Thymus (tissue), 11 donors: ENCODE data around the gene CCDC85B. TPM values are rescaled to one million over a fixed set of nuclear protein-coding genes. Genes with fewer than 3 reads are reported as not detected.

ENCODE experiments used
- DNase-seq, 9 donors: peaks; one replicate each; pipeline ENCODE4 v3.0.0-alpha.2; 2013; ENCODE audit warnings: low spot score in 9 of 9, low read depth in 6 of 9, missing footprints in 1 of 9
- H3K27ac ChIP-seq, 2 donors: one replicate each; pipeline ENCODE4 v1.5.1; 2013; ENCODE audit warnings: control low read depth in 1 of 2, low read depth in 1 of 2, low read length in 1 of 2, mild to moderate bottlenecking in 1 of 2, moderate library complexity in 1 of 2
- H3K27me3 ChIP-seq, 2 donors: one replicate each; pipeline ENCODE4 v1.5.1; 2013; ENCODE audit warnings: low read length in 1 of 2; ENCODE audit not compliant: control insufficient read depth in 2 of 2, insufficient read depth in 1 of 2
- H3K36me3 ChIP-seq, 2 donors: one replicate each; pipeline ENCODE4 v1.5.1; 2013; ENCODE audit warnings: low read length in 1 of 2, mild to moderate bottlenecking in 1 of 2, moderate library complexity in 1 of 2; ENCODE audit not compliant: control insufficient read depth in 2 of 2, insufficient read depth in 2 of 2
- H3K4me1 ChIP-seq, 2 donors: one replicate each; pipeline ENCODE4 v1.5.1; 2013; ENCODE audit warnings: low read length in 2 of 2; ENCODE audit not compliant: control insufficient read depth in 2 of 2, insufficient read depth in 2 of 2
- H3K4me3 ChIP-seq, 2 donors: one replicate each; pipeline ENCODE4 v1.5.1; 2013; ENCODE audit warnings: low read length in 2 of 2, control low read depth in 1 of 2, mild to moderate bottlenecking in 1 of 2
- H3K9me3 ChIP-seq, 2 donors: one replicate each; pipeline ENCODE4 v1.5.1; 2013; ENCODE audit warnings: low read length in 1 of 2, mild to moderate bottlenecking in 1 of 2; ENCODE audit not compliant: control insufficient read depth in 2 of 2, insufficient read depth in 1 of 2
- WGBS: extraction: QIAGEN DNeasy Blood & Tissue Kit; methylation state at CpG from one replicate; pipeline ENCODE4 v1.1.7; 2013; 5-methylcytosine and 5-hydroxymethylcytosine counted together
- polyA plus RNA-seq: library from polyadenylated mRNA; stranded (reverse); fragments of 200-250 nt; gene quantifications from one replicate; pipeline ENCODE4 v1.2.3, GENCODE V29; 2013
- total RNA-seq: library from RNA; stranded (reverse); fragments of 120-200 nt; gene quantifications from one replicate; pipeline ENCODE4 v1.2.4, GENCODE V29; 2013
- donor health status: healthy.

Gene CCDC85B
- total and polyA plus RNA-seq, 2 donors = 20.2 to 30.5 TPM

DNA sequence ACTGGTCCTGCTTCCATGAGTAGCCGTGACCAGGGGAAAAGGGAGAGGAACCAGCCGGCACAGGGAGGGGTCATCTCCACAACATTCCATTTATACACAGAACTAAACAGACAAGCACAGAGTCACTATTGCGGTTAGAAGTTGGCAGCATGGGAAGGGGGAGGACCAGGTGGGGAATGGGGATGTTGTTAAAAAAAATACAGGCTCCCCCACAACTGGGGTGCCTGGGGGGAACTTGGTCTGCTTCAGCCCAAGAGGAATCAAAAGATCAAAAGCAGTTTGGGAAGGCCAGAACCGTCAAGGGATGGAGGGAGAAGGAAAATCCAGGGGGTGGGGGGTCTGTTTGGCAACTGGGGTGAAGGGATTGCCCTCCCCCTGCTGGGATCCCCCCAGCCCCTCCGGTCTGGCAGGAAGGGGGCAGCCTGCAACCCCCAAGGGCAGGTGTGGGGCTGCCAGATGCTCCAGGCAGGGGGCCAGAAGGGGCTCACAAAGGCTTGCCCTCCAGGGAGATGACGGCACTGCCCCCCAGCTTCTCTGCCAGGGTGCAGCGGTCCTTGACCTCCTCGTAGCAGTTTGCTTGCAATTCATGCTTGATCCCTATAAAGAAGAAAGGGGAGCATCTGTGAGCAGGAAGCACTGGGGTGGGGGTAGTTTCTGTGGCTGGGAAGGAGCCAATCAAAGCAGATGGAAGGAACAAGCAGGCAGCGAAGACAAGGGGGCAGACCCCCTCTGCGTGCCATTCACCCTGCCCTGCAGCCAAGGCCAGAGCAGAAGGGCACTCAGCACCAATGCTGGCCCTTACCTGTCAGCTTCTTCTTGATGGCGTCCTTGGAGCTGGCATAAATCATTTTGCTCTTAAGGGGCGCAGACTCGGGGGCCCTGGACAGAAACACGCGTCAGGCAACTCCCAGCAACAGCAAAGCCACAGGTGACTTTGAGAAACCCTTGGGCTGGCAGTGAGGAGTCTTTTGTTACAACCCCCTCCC is 35.3 kb upstream of the CCDC85B start:
- H3K36me3 ChIP-seq = peaks cover 58 to 61% of the 10 kb centered on the region in 2 donors
- WGBS = 93% methylated on average over 15 of the region's 15 CpGs
- H3K9me3 ChIP-seq = peaks cover 7 to 30% of the 10 kb centered on the region in 2 donors
- DNase-seq = no peak
- H3K4me1 ChIP-seq = peaks cover 13 to 32% of the 10 kb centered on the region in 2 donors
- no peaks in the 10 kb centered on the region for H3K27me3 ChIP-seq
- H3K27ac ChIP-seq = no peak overlapping the region
- H3K4me3 ChIP-seq = no peak overlapping the region

DNA sequence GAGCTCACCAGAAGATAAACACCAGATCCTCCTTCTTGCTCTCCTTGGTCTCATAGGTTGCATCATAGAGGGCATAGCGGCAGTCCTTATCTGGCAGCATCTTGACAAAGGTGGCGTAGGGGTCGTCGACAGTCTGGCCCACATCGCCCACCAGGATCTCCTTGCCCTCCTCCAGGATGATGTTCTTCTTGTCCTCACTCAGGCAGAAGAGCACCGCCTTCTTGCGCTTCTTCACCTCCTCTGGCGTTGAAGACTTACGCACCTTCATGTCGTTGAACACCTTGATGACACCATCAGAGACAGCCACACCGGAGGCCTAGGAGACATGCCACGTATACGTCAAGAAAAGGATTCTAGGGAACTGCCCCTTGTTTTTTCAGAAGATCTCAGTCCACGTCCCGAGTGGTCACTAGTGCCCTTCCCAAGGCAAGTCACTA is 34.5 kb upstream of the CCDC85B start:
- Histone ChIP-seq H3K4me1 (peaks cover 13 to 34% of the 10 kb centered on the region in 2 donors), H3K4me3 (no peak overlapping the region), H3K9me3 (peaks cover 7 to 32% of the 10 kb centered on the region in 2 donors), H3K36me3 (peaks cover 57 to 58% of the 10 kb centered on the region in 2 donors), H3K27me3 (no peaks in the 10 kb centered on the region), H3K27ac (no peak overlapping the region)
- WGBS = 97% methylated on average over 15 of the region's 15 CpGs
- no peak for DNase-seq

DNA sequence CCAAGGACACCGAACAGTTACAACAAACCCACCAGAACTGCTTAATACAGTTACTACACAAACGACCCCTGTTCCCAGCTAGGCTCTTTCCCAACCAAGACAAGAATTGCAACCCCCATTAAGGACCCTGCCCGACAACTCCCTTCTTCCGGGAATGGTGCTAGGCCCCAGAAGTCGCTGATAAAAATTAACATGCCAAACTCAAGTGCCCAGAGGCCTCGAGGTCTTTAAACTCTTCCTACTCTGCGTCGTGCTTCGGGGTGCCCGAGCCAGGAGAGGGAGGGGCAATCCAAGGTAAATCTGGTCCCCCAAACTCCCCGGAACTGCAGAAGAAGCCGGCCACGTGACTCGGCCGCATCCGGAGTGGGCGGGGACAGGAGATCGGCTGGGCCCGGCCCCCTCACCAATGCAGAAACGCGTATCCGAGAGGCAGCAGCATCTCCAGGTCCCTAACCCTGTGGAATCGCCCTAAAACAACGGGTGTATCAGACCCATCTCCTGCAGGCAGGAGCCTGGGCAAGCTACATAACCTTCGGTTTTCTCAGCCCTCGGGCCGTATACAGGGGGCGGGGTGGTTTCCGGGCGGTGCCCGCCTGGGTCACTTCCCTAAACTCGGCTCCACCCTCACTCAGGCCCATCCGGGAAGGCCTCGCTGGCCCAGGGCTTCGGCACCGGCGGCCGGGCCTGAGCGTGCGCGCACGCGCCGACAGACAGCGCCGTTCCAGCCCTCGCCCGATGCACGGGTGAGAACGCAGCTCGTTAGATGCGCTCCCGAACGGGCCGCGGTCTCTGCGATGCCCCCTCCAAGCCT is 33.6 kb upstream of the CCDC85B start:
- Histone ChIP-seq H3K27me3 (no peaks in the 10 kb centered on the region), H3K4me3 (peak overlapping the region; percentile 75 to 93), H3K9me3 (peaks cover 2 to 23% of the 10 kb centered on the region in 2 donors), H3K36me3 (peaks cover 50 to 54% of the 10 kb centered on the region in 2 donors), H3K4me1 (peaks cover 22 to 44% of the 10 kb centered on the region in 2 donors), H3K27ac (peak overlapping the region; percentile 93 to 99)
- WGBS = 2% methylated on average over 57 of the region's 57 CpGs
- peak in 8 of 9 donors; percentile 60 to 90 (median 76) for DNase-seq

DNA sequence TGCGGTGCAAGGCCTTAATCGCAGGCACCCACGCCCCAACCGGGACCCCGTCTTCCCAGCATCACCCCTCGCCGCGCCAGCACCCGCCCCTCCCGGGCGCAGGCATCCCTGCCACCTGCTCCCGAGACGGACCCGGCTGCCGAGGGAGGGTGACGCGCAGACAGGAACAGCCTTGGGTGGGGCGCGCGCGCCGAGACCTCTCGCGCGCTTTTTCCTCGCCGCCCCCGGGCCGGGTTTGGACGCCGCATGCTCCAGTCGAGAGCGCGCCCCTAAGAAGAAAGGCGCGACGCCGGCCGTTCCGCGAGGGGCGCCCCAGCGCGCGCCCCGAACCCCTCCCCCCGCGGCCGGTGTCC is 33.0 kb upstream of the CCDC85B start:
- peaks cover 0 to 17% of the 10 kb centered on the region in 2 donors for H3K9me3 ChIP-seq
- H3K27me3 ChIP-seq = no peaks in the 10 kb centered on the region
- H3K4me1 ChIP-seq = peaks cover 22 to 45% of the 10 kb centered on the region in 2 donors
- H3K36me3 ChIP-seq = peaks cover 50 to 54% of the 10 kb centered on the region in 2 donors
- DNase-seq = peak in 6 of 9 donors; percentile 55 to 83 (median 64)
- H3K27ac ChIP-seq = peak overlapping the region; percentile 93 to 99
- peak overlapping the region; percentile 75 to 93 for H3K4me3 ChIP-seq
- WGBS = 1% methylated on average over 49 of the region's 49 CpGs

DNA sequence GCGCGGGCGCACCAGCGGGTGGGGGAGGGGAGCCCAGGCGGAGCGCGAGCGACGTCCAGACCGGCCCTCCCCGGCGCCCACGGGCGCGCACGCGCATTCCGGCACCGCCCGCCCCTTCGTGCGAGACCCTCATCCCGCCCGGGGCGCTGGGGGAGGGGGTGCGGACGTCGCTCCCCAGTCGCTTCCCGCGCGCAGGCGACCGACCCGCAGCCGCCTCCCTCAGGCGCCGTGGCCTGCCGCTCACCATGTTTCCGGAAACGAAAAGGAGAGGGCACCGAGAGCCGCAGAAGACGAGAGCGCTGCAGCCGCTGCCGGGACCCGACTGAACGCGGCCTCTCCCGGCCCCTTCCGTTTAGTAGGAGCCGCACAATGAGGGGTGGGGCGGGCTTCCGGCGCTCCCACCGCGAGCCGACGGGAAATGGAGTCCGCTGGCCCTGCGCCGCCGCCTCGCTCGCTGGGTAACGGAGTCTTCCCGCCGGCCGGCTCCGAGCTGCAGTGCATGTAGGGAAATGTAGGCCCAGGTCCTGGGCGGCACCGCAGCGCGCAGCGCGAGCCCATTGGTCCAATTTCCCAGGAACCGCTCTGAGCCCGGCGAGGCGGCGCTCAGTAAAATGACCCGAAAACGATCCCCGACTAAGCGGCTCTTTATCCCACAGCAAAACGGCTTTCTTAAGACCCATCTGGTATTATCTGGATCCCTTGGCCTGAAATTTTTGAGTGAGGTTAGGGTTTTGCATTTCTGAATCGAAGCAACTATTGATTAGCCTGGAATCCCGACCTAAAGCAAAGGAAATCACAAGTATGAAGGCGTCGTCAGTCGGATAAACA is 32.4 kb upstream of the CCDC85B start, which contains the start of gene CFL1:
Gene CFL1 (minus strand): TSS at position 328 of the 828 bp plus-strand sequence. CDS start 81 bp downstream, at position 247.
- peaks cover 22 to 45% of the 10 kb centered on the region in 2 donors for H3K4me1 ChIP-seq
- H3K4me3 ChIP-seq = peak within 1 kb of the TSS; percentile 75 to 93
- peaks cover 50 to 54% of the 10 kb centered on the region in 2 donors for H3K36me3 ChIP-seq

DNA sequence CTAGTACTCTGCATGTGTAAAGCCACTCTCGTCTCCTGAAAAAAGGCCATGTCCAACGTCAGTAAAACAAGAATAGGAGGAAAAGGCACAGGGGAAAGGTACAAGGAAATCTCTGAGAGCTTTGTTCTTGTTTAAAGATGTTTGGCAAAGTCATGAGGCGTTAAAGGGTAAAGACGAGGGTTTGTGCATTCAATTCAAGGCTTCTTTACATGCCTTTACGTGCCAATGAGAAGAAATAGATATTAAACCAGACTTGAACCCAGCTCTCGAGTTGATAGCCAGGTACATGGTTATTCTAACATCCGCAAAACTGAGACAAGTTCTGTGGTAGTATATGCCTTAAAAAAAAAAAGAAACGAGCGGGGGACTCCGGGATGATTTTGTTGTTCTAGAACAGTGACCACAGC is 31.8 kb upstream of the CCDC85B start:
- Histone ChIP-seq H3K27ac (peak overlapping the region; percentile 97 to 99), H3K4me1 (peaks cover 22 to 45% of the 10 kb centered on the region in 2 donors)

More for the DNA sequence above, 32.4 kb upstream of the CCDC85B start, which contains the start of gene CFL1:
- H3K27me3 ChIP-seq = no peaks in the 10 kb centered on the region
- WGBS = under 1% methylated on average over 92 of the region's 92 CpGs
- H3K9me3 ChIP-seq = peaks cover 0 to 11% of the 10 kb centered on the region in 2 donors
- DNase-seq = peak; percentile 87 to 98 (median 96)
- peak within 1 kb of the TSS; percentile 97 to 99 for H3K27ac ChIP-seq

DNA sequence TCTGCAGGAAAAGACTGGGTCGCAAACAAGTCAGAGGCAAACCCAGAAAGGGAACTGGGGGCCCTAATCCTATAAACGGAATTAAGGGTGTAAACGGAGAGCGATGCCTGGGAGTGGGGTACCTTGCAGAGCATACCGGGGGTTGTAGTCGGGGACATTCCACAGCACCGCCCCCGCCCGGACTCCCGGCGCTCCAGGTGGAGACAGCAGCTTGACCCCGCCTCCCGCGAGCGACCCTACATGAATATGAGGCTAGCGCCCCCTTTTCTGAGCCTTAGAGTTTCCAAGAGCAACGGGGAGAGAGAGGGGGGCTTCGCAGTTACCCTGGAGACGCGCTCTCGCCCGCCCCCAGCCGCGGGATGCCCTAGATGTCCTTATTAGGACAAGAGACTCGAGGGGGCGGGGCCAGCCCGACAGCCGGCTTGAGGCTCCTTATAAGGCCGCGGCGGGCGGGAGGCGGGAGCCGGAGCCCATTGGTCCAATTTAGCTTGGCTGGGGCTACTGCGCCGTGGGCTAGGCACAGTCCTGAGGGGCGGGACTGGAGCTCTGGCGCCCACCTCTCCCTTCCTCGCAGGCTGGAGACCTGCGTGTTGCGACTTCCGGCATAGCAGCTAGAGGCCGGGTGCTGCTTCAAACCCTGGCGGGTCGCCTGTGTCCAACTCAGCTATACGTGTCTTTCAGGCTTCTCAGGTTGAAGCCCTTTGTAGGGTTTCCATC is 31.2 kb upstream of the CCDC85B start:
- Histone ChIP-seq H3K36me3 (peaks cover 50 to 54% of the 10 kb centered on the region in 2 donors), H3K9me3 (peaks cover 0 to 8% of the 10 kb centered on the region in 2 donors), H3K4me3 (peak overlapping the region; percentile 75 to 93), H3K27me3 (no peaks in the 10 kb centered on the region), H3K27ac (peak overlapping the region; percentile 97 to 99), H3K4me1 (peaks cover 22 to 45% of the 10 kb centered on the region in 2 donors)
- peak; percentile 95 to 100 (median 98) for DNase-seq
- WGBS = under 1% methylated on average over 46 of the region's 46 CpGs

More for the DNA sequence above, 31.8 kb upstream of the CCDC85B start:
- Histone ChIP-seq H3K9me3 (peaks cover 0 to 8% of the 10 kb centered on the region in 2 donors), H3K4me3 (peak overlapping the region; percentile 75 to 93), H3K36me3 (peaks cover 50 to 54% of the 10 kb centered on the region in 2 donors), H3K27me3 (no peaks in the 10 kb centered on the region)
- WGBS = under 1% methylated on average over 10 of the region's 10 CpGs
- DNase-seq = peak in 1 of 9 donors; percentile 29
